Measurements from ENCODE around the gene ZFAND3.

Gene ZFAND3

GRCh38 chr6:37827603-37828265 is 8.2 kb downstream of the ZFAND3 start:
- DNase-seq (ENCODE audit: low read depth in 2 of 2): no peak

GRCh38 chr6:37830225-37830624 is 10.7 kb downstream of the ZFAND3 start:
- no peak for DNase-seq (ENCODE audit: low read depth in 2 of 2)

- no peak for DNase-seq (ENCODE audit: low read depth in 2 of 2)
Measured at GRCh38 chr6:37831457-37831856, 11.9 kb downstream of the ZFAND3 start.

- no peak for DNase-seq (ENCODE audit: low read depth in 2 of 2)
Measured at GRCh38 chr6:37835923-37836322, 16.4 kb downstream of the ZFAND3 start.

- no peak for DNase-seq (ENCODE audit: low read depth in 2 of 2)
Measured at GRCh38 chr6:37838219-37838921, 18.8 kb downstream of the ZFAND3 start.

- no peak for DNase-seq (ENCODE audit: low read depth in 2 of 2)
Measured at GRCh38 chr6:37840143-37840939, 20.8 kb downstream of the ZFAND3 start.

GRCh38 chr6:37840940-37841300 is 21.4 kb downstream of the ZFAND3 start:
- DNase-seq (ENCODE audit: low read depth in 2 of 2): no peak

GRCh38 chr6:37845026-37845911 is 25.7 kb downstream of the ZFAND3 start:
- no peak for DNase-seq (ENCODE audit: low read depth in 2 of 2)

- DNase-seq (ENCODE audit: low read depth in 2 of 2): no peak
Measured at GRCh38 chr6:37845930-37846329, 26.4 kb downstream of the ZFAND3 start.

GRCh38 chr6:37847704-37848103 is 28.2 kb downstream of the ZFAND3 start:
- DNase-seq (ENCODE audit: low read depth in 2 of 2): no peak

GRCh38 chr6:37848371-37848770 is 28.8 kb downstream of the ZFAND3 start:
- no peak for DNase-seq (ENCODE audit: low read depth in 2 of 2)

GRCh38 chr6:37850260-37850659 is 30.7 kb downstream of the ZFAND3 start:
- DNase-seq (ENCODE audit: low read depth in 2 of 2): no peak

GRCh38 chr6:37850728-37851285 is 31.3 kb downstream of the ZFAND3 start:
- no peak for DNase-seq (ENCODE audit: low read depth in 2 of 2)

- no peak for DNase-seq (ENCODE audit: low read depth in 2 of 2)
Measured at GRCh38 chr6:37851997-37852524, 32.5 kb downstream of the ZFAND3 start.

- DNase-seq (ENCODE audit: low read depth in 2 of 2): no peak
Measured at GRCh38 chr6:37856285-37856684, 36.8 kb downstream of the ZFAND3 start.

GRCh38 chr6:37858363-37858762 is 38.8 kb downstream of the ZFAND3 start:
- no peak for DNase-seq (ENCODE audit: low read depth in 2 of 2)

- DNase-seq (ENCODE audit: low read depth in 2 of 2): no peak
Measured at GRCh38 chr6:37860226-37860839, 40.8 kb downstream of the ZFAND3 start.

- DNase-seq (ENCODE audit: low read depth in 2 of 2): no peak
Measured at GRCh38 chr6:37861452-37861851, 41.9 kb downstream of the ZFAND3 start.

- DNase-seq (ENCODE audit: low read depth in 2 of 2): no peak
Measured at GRCh38 chr6:37862430-37862829, 42.9 kb downstream of the ZFAND3 start.

- DNase-seq (ENCODE audit: low read depth in 2 of 2): no peak
Measured at GRCh38 chr6:37862992-37863391, 43.5 kb downstream of the ZFAND3 start.

GRCh38 chr6:37864250-37864649 is 44.7 kb downstream of the ZFAND3 start:
- DNase-seq (ENCODE audit: low read depth in 2 of 2): no peak
